HG03432 (cell line): Measurements from ENCODE around the gene CFAP70.

Source experiments
- ATAC-seq: cut with Tn5 transposase; IDR thresholded peaks from one replicate; pipeline ENCODE4 v1.9.1; 2021; ENCODE audit warnings: mild to moderate bottlenecking, moderate library complexity; ENCODE audit not compliant: unreplicated experiment

CFAP70 gene

GRCh38 chr10:73218431-73219191 lies 140.1 kb downstream of the CFAP70 start:
- no peak for ATAC-seq

- no peak for ATAC-seq
Measured at GRCh38 chr10:73217628-73218027, 141.0 kb downstream of the CFAP70 start.

GRCh38 chr10:73215749-73216148 lies 142.9 kb downstream of the CFAP70 start:
- no peak for ATAC-seq

- ATAC-seq: no peak
Measured at GRCh38 chr10:73211106-73211811, 147.4 kb downstream of the CFAP70 start.

GRCh38 chr10:73210395-73211105 lies 148.1 kb downstream of the CFAP70 start:
- ATAC-seq: no peak

GRCh38 chr10:73209705-73210104 lies 149.0 kb downstream of the CFAP70 start:
- ATAC-seq: no peak

- ATAC-seq: no peak
Measured at GRCh38 chr10:73207883-73208282, 150.8 kb downstream of the CFAP70 start.

- no peak for ATAC-seq
Measured at GRCh38 chr10:73206385-73206784, 152.3 kb downstream of the CFAP70 start.

- ATAC-seq: no peak
Measured at GRCh38 chr10:73205890-73206289, 152.8 kb downstream of the CFAP70 start.

- no peak for ATAC-seq
Measured at GRCh38 chr10:73205081-73205480, 153.6 kb downstream of the CFAP70 start.
